Medulla oblongata (tissue), 1 donor: Measurements from ENCODE around the gene NPL.
A peak's percentile ranks its signal among the peaks of the same experiment; 100 is the strongest.

ENCODE experiments used
- DNase-seq: peaks from one replicate; pipeline ENCODE4 v3.0.0-alpha.2; 2015; ENCODE audit errors: extremely low spot score

NPL gene

GRCh38 chr1:182789138-182790076, at the start of gene NPL:
Gene NPL, plus strand, starts transcription at chr1:182789773. Its CDS starts 4,599 bp downstream, at chr1:182794372.
- DNase-seq, result peak; percentile 88

- DNase-seq, result no peak
Observed at GRCh38 chr1:182740120-182740519, 49.5 kb upstream of the NPL start.

- no peak for DNase-seq
Observed at GRCh38 chr1:182742780-182743179, 46.8 kb upstream of the NPL start.

GRCh38 chr1:182752077-182752988, 37.2 kb upstream of the NPL start:
- DNase-seq, result peak; percentile 74

GRCh38 chr1:182754087-182754486, 35.5 kb upstream of the NPL start:
- peak; percentile 42 for DNase-seq

- peak; percentile 63 for DNase-seq
Observed at GRCh38 chr1:182754543-182755314, 34.8 kb upstream of the NPL start.

GRCh38 chr1:182755632-182756031, 33.9 kb upstream of the NPL start:
- no peak for DNase-seq

- no peak for DNase-seq
Observed at GRCh38 chr1:182756423-182756822, 33.1 kb upstream of the NPL start.

- peak; percentile 40 for DNase-seq
Observed at GRCh38 chr1:182761396-182762395, 27.9 kb upstream of the NPL start.

- peak; percentile 63 for DNase-seq
Observed at GRCh38 chr1:182762536-182762935, 27.0 kb upstream of the NPL start.

GRCh38 chr1:182764029-182764727, 25.4 kb upstream of the NPL start:
- DNase-seq, result no peak

- no peak for DNase-seq
Observed at GRCh38 chr1:182765391-182765790, 24.2 kb upstream of the NPL start.

GRCh38 chr1:182766050-182766449, 23.5 kb upstream of the NPL start:
- no peak for DNase-seq

- no peak for DNase-seq
Observed at GRCh38 chr1:182766881-182767645, 22.5 kb upstream of the NPL start.

GRCh38 chr1:182768963-182769362, 20.6 kb upstream of the NPL start:
- no peak for DNase-seq

- no peak for DNase-seq
Observed at GRCh38 chr1:182770232-182770631, 19.3 kb upstream of the NPL start.

GRCh38 chr1:182771187-182771984, 18.2 kb upstream of the NPL start:
- DNase-seq, result no peak

- no peak for DNase-seq
Observed at GRCh38 chr1:182777386-182777785, 12.2 kb upstream of the NPL start.
